Measurements from ENCODE around the gene MRPL21.

DNA sequence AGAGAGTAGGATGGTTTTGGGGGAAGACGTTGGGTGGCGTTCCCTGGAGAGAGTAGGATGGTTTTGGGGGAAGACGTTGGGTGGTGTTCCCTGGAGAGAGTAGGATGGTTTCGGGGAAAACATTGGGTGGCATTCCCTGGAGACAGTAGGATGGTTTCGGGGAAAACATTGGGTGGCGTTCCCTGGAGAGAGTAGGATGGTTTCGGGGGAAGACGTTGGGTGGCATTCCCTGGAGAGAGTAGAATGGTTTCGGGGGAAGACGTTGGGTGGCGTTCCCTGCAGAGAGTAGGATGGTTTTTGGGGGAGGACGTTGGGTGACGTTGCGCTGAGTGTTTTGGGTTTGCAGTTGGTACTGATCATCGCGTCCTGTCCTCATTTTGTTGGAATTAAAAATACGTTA, 28.3 kb upstream of the MRPL21 start:
- TF ChIP-seq, protein P1, sequence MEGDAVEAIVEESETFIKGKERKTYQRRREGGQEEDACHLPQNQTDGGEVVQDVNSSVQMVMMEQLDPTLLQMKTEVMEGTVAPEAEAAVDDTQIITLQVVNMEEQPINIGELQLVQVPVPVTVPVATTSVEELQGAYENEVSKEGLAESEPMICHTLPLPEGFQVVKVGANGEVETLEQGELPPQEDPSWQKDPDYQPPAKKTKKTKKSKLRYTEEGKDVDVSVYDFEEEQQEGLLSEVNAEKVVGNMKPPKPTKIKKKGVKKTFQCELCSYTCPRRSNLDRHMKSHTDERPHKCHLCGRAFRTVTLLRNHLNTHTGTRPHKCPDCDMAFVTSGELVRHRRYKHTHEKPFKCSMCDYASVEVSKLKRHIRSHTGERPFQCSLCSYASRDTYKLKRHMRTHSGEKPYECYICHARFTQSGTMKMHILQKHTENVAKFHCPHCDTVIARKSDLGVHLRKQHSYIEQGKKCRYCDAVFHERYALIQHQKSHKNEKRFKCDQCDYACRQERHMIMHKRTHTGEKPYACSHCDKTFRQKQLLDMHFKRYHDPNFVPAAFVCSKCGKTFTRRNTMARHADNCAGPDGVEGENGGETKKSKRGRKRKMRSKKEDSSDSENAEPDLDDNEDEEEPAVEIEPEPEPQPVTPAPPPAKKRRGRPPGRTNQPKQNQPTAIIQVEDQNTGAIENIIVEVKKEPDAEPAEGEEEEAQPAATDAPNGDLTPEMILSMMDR (conservative IDR thresholded peaks at IDR 0.05 in 1 of 2, IDR thresholded peaks at IDR 0.05 in 1 of 2; ENCODE audit: extremely low read depth in 1 of 2, insufficient read depth in 1 of 2, low read depth in 1 of 2, low read length in 2 of 2) = no peak
- TF ChIP-seq EZH2 (IDR thresholded peaks at IDR 0.05; ENCODE audit: borderline replicate concordance, low read length) = no peak

All from mammary epithelial cell (primary cell).